Iris pigment epithelial cell (primary cell): ENCODE data around the gene DPEP2.
"Not testable (repeated sequence)": the region's sequence is repeated elsewhere in the genome, so short reads cannot be mapped to it uniquely, and the experiment has no call there.

Experiments used
- DNase-seq: peaks from one replicate; pipeline ENCODE4 v3.0.0-alpha.2; 2011; ENCODE audit warnings: low read depth

The DPEP2 gene

GRCh38 chr16:68005786-68006286 lies 6.6 kb upstream of the DPEP2 start:
- peak; percentile 86 for DNase-seq

DNA sequence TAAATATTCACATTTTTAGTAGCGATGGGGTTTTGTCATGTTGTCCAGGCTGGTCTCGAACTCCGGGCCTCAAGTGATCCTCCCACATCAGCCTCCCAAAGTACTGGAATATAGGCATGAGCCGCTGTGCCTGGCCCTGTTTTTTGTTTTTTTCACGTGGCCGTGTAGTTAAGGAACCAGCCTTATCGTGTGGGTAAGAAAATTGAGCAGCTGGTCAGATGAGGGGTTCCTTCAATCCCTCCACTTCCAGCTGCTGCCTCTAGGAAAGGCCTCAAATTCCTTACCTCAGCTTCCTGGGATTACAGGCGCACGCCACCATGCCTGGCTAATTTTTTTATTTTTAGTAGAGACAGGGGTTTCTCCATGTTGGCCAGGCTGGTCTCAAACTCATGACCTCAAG lies 5.9 kb upstream of the DPEP2 start:
- DNase-seq: no peak

DNA sequence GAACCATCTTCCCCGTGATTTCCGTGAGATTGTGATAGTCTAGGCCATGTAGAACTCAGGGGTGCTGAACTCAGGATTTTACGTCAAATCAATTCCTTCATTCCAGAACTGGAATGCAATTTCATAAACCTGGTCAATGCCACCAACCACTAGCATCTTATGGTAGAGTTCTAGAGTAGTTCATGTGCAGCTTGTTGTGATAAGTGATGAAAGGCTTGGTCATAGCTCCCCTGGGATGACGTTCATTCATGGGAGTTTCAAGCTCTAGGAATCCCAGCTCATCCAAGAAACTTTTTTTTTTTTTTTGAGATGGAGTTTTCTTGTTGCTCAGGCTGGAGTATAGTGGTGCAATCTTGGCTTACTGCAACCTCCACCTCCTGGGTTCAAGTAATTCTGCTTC lies 3.7 kb upstream of the DPEP2 start:
- no peak for DNase-seq

DNA sequence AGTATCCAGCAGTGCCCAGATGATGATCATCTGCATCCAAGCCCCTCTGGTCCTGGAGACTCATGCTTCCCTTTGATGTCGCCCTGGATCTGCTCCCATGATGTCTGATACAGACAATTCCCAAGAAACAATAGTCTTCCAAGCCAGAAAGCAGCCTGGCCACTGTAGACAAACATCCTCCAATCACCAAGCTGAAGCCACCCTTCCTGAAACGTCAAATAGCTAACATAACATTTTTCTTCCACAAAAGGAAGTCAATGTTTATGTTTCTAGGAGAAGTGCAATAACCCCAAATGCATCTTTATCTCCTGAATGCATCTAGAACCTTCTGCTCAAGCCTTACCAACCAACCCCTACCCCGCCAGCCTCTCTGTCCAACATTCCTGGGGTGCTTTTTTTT lies 1.2 kb upstream of the DPEP2 start:
- peak; percentile 25 for DNase-seq

- DNase-seq: no peak
Observed at GRCh38 chr16:67999985-68000384, 701 bp upstream of the DPEP2 start.

DNA sequence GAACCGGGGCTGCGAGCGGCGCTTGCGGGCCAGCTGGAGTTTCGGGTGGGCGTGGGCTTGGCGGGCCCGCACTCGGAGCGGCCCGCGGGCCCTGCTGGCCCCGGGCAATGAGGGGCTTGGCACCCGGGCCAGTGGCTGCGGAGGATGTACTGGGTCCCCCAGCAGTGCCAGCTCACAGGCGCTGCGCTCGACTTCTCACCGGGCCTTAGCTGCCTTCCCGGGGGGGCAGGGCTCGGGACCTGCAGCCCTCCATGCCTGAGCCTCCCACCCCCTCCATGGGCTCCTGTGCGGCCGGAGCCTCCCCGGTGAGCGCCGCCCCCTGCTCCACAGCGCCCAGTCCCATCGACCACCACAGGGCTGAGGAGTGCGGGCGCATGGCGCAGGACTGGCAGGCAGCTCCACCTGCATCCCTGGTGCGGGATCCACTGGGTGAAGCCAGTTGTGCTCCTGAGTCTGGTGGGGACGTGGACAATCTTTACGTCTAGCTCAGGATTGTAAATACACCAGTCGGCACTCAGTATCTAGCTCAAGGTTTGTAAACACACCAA lies 979 bp downstream of the DPEP2 start:
- not testable (repeated sequence) for DNase-seq

GRCh38 chr16:67996666-67997065 lies 2.6 kb downstream of the DPEP2 start:
- no peak for DNase-seq

- DNase-seq: no peak
Observed at GRCh38 chr16:67995423-67995822, 3.9 kb downstream of the DPEP2 start.

DNA sequence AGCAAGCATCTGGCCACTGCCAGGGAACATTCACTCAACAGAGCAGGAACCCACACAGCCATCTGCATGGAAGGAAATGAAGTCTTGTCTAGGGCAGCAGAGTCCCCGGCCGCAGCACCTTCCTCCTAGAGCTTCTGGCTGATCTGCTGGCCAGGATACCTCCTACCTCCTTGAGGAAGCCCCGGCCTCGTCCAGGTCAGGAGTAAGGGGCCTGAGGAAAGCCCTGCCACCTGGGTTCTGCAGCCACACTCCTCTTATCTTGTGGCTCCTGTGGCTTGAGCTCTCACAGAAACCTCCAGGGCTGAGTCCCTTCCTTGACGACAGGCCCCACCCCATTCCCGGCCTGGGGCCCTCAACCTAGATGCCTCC lies 5.3 kb downstream of the DPEP2 start:
- DNase-seq: not testable (repeated sequence)

GRCh38 chr16:67993207-67994039 lies 5.9 kb downstream of the DPEP2 start:
- DNase-seq: peak; percentile 51

DNA sequence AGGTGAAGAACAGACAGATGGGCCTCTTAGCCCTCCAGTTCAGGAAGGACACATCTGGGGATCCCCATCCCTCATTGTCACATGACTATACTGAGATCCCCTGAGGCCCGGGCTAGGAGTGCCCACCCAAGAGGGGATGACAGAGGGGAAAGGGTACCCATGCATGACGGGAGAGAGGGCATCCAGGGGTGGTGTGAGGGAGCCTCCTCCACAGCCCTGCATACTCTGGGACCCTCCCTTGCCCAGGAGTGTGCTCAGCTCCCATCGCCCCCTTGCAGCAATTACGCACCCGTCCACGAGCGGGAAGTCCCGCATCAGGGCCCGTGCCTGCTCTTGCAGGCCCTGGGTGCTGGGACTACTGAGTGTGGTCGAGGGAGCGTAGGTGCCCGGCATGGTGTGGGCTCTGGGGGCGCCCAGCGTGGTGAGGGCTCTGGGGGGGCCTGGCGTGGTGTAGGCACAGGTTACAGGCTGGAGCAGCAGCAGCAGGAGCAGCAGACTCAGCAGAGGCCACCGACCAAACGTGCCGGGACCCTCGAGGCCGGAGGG lies 6.5 kb downstream of the DPEP2 start:
- no peak for DNase-seq

- no peak for DNase-seq
Observed at GRCh38 chr16:67990018-67990386, 9.3 kb downstream of the DPEP2 start.

DNA sequence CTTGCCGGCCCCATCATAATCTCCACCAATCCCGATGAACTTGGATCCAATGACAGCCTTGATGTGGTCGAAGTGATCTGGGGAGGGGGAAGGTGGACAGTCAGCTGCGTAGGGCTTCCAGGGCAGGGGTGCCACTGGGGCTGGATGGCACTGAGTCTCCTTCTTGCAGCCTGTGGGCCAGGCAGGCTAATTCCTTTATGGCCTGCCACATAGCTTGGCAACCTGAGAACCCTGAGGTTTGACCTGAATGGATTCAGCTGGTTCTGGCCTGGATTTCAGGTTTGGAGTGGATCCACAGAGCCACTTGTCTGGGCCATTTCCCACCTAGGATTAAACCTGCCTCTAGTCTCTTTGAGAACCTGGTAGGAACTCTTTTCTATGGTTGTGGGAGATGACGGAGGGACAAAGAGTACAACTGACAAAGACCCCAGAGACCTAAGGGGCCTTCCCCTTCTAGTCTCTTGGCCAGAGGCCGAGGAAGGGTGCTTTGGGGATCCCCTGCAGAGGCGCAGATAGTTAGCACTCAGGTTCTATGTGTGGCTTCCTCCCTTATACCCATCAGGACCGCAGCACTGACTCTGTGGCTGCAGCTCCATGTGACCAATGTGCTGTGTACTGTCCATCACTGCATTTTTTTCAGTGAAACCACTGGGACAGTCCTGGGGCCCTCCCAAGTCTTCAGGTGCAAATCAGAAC lies 9.8 kb downstream of the DPEP2 start:
- DNase-seq: no peak

- no peak for DNase-seq
Observed at GRCh38 chr16:67988675-67989074, 10.6 kb downstream of the DPEP2 start.

DNA sequence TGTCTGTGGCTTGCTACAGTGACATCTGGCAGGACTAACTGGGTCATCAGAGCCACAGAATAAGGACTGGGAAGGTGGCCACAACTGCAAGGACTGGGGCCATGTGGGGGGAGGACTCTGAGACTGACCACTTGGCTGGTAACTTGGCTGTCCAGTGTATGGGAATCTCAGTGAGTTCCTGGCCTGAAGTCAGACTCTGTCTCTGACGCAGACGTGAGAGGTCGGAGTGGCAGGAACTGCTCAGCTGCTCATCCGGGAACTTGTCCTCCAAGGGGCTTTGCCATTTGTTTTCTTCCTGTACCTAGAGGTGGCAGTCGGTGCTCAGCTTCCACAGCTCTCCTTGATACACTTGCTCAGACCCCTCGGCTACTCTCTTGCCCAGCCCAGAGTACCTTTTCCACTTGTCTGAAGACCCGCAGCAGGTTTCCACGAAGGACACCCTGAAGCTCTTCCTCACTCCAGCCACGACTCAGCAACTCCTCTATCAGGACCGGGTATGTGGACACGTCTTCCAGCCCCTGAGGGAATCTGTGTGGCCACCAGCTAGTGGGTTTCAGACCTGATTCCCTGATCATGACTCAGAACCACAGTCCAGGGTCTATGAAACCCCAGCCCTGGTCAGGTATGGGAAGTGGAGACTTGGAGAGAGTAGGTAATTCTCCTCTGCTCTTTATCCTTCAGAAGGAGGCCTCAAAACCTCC lies 11.7 kb downstream of the DPEP2 start:
- no peak for DNase-seq

GRCh38 chr16:67986949-67987348 lies 12.3 kb downstream of the DPEP2 start:
- no peak for DNase-seq

GRCh38 chr16:67982011-67982696 lies 17.1 kb downstream of the DPEP2 start:
- DNase-seq: no peak

DNA sequence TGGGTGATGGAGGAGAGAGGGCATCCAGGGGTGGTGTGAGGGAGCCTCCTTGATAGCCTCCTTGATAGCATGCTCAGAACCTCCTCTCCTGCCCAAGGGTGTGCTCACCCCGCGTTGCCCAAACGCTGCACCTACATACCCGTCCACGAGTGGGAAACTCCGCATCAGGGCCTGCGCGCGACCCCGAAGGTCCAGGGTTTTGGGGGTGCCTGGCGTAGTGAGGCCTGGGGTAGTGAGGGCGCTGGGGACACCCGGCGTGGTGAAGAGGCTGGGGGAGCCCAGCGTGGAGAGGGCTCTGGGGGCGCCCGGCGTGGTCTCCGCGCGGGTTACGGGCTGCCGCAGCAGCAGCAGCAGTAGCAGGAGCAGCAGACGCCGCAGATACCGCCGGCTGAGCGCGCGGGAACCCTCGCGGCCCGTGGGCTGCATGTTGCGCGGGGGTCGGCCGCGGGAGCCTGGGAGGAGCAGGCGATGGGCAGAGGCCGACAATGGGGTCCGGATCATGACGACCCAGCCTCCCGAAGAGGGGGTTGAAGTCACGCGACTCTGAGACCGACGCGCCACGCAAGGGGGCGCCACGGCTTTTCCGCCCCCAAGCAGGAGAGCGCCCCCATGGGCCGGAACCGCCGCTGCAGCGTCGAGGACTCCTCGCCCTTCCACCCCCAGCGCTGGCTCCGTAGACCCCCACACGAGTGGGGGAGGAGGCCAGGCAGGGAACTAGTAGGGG lies 19.2 kb downstream of the DPEP2 start, which contains the start of gene DPEP3:
Gene DPEP3 (minus strand): TSS at position 545 of the 724 bp plus-strand sequence. CDS start 119 bp downstream, at position 426.
- DNase-seq: no peak

DNA sequence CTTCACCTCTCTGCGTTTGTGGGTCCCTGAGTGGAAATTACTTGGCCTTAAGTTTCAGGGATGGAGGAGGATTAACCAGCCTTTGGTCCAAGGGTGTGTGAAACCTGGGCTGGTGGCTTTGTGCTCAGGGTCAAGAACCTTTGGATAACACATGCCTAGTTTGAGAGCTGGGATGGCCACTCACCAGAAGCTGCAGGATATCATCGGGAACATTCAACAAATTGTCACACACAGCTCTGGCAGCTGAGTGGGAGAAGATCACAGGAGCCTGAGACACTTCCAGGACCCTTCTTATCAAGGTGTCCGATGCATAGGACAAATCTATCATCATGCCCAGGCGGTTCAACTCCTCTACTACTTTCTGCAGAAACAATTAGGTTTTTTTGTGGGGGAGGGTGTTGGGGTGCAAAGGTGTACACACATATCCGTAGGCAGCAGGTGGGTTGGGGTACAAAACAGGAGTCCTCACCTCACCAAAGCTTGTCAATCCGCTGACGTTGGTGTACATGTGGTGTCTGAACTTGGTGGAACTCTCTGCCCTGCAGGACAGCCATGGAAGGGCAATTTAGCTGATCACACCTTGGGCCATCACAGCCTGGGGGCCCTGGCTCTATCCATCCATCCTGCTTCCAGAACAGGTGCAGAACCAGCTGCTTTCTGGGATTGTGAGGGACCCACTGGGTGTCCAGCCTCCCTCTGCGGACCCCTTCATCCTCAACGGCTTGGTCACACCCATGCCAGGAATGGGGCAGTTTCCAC lies 21.6 kb downstream of the DPEP2 start:
- no peak for DNase-seq

DNA sequence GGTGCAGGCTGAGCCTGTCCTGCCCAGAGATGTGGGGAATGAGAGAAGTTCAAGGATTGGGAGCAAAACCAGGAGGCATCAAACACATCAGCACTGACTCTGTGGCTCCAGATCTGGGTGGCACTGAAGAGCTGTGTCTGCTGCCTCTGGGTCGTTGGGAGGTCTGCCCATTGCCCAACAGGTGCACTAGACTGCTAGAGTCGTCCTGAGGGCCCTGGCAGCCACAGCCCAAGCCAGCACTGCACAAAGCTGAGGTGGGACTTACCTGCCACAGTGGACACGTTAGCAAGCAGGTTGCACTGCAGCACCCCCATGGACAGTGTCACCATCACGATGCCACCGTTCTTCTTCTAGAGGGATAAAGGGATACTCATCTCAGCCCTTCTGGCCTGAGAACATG lies 22.3 kb downstream of the DPEP2 start:
- DNase-seq: no peak
